ENCODE data around the gene CNKSR1. TPM values are rescaled to one million over a fixed set of nuclear protein-coding genes. Genes with fewer than 3 reads are reported as not detected.
A peak's percentile ranks its signal among the peaks of the same experiment; 100 is the strongest.

The CNKSR1 gene
- total and polyA plus RNA-seq, 2 donors (not counting 1 experiment from before 2014, with no cell fraction given), result 3.7 to 5.8 TPM

- no peak within 1 kb of the TSS for H3K27ac ChIP-seq (ENCODE audit: low read length in 2 of 2)
- peak within 1 kb of the TSS; percentile 96 for H3K9ac ChIP-seq (ENCODE audit: low read length)
- no peaks in the 10 kb centered on the region for H4K20me1 ChIP-seq (ENCODE audit: control insufficient read depth, insufficient read depth, low read length, poor library complexity, severe bottlenecking)
- H3K4me3 ChIP-seq (ENCODE audit: control extremely low read depth in 1 of 5, extremely low read depth in 1 of 5, insufficient read depth in 1 of 5, low read depth in 2 of 5, low read length in 4 of 5), result peak within 1 kb of the TSS in 2 of 5 experiments; percentile 72 to 94
- POLR2A ChIA-PET, result no interaction called here
- H2AFZ ChIP-seq (ENCODE audit: insufficient read depth, low read depth, low read length, poor library complexity, severe bottlenecking), result peak within 1 kb of the TSS; percentile 94
- peaks cover 7 to 15% of the 10 kb centered on the region in 2 donors for H3K4me1 ChIP-seq (ENCODE audit: control insufficient read depth in 2 of 2, insufficient read depth in 2 of 2, low read length in 2 of 2)
- CTCF ChIA-PET, result interaction anchor here (1.0 to 1.3 kb wide), 4 partner anchors 9 to 164 kb away, joined by 3 to 4 read pairs (median 3); partner anchors contain the start of gene CEP85
- 96% methylated on average over 31 of the region's 34 CpGs for WGBS (ENCODE audit: insufficient coverage)
- H3K9me3 ChIP-seq (ENCODE audit: control extremely low read depth in 1 of 3, control insufficient read depth in 2 of 3, insufficient read depth in 1 of 3, low read length in 2 of 3), result no peaks in the 10 kb centered on the region
- TF ChIP-seq CTCF (IDR thresholded peaks at IDR 0.05), result no peak
- TF ChIP-seq EZH2 (IDR thresholded peaks at IDR 0.05; ENCODE audit: borderline replicate concordance, insufficient read depth, low read depth, low read length, poor library complexity, severe bottlenecking), result no peak
- Mint-ChIP-seq H3K27ac (no peak within 1 kb of the TSS), H3K27me3 (no peaks in the 10 kb centered on the region), H3K4me1 (peaks cover 15% of the 10 kb centered on the region), H3K4me3 (peak within 1 kb of the TSS; percentile 93), H3K9me3 (ENCODE audit: insufficient read depth) (no peaks in the 10 kb centered on the region)
- ATAC-seq (ENCODE audit: low read depth) (no peak), DNase-seq (no peak)
- H3K27me3 ChIP-seq (replicated peaks in 1 of 4; ENCODE audit: control extremely low read depth in 1 of 4, control insufficient read depth in 3 of 4, insufficient read depth in 4 of 4, low read length in 3 of 4), result no peaks in the 10 kb centered on the region
- peak within 1 kb of the TSS; percentile 95 for H3K4me2 ChIP-seq (replicated peaks; ENCODE audit: low read depth, low read length, poor library complexity, severe bottlenecking)
- H3K36me3 ChIP-seq (replicated peaks in 1 of 2; ENCODE audit: control extremely low read depth in 1 of 2, control insufficient read depth in 1 of 2, extremely low read depth in 1 of 2, insufficient read depth in 2 of 2, low read length in 1 of 2), result no peaks in the 10 kb centered on the region
- intact Hi-C loops (cut with micrococcal nuclease), result no loop called here
- peaks cover 14% of the 10 kb centered on the region for H3K79me2 ChIP-seq (ENCODE audit: control insufficient read depth, insufficient read depth, low read length)
Observed at GRCh38 chr1:26171084-26172072, 5.9 kb upstream of the CNKSR1 start, which contains the start of gene ZNF593OS. Gene ZNF593OS, minus strand, starts transcription at chr1:26171832. Its CDS starts 171 bp downstream, at chr1:26171661.

- H4K20me1 ChIP-seq (ENCODE audit: control insufficient read depth, insufficient read depth, low read length, poor library complexity, severe bottlenecking), result no peaks in the 10 kb centered on the region
- no peak overlapping the region for H3K27ac ChIP-seq (ENCODE audit: low read length in 2 of 2)
- Mint-ChIP-seq H3K4me3 (no peak overlapping the region), H3K4me1 (peaks cover 7% of the 10 kb centered on the region), H3K27ac (no peak overlapping the region), H3K27me3 (no peaks in the 10 kb centered on the region), H3K9me3 (ENCODE audit: insufficient read depth) (no peaks in the 10 kb centered on the region)
- H2AFZ ChIP-seq (ENCODE audit: insufficient read depth, low read depth, low read length, poor library complexity, severe bottlenecking), result no peak overlapping the region
- peaks cover 6 to 8% of the 10 kb centered on the region in 2 donors for H3K4me1 ChIP-seq (ENCODE audit: control insufficient read depth in 2 of 2, insufficient read depth in 2 of 2, low read length in 2 of 2)
- no peak overlapping the region for H3K4me3 ChIP-seq (ENCODE audit: control extremely low read depth in 1 of 5, extremely low read depth in 1 of 5, insufficient read depth in 1 of 5, low read depth in 2 of 5, low read length in 4 of 5)
- intact Hi-C loops (cut with micrococcal nuclease), result no loop called here
- no peak for DNase-seq
- POLR2A ChIA-PET, result no interaction called here
- no peak overlapping the region for H3K9ac ChIP-seq (ENCODE audit: low read length)
- 100% methylated on average over 3 of the region's 8 CpGs for WGBS (ENCODE audit: insufficient coverage)
- no peaks in the 10 kb centered on the region for H3K9me3 ChIP-seq (ENCODE audit: control extremely low read depth in 1 of 3, control insufficient read depth in 2 of 3, insufficient read depth in 1 of 3, low read length in 2 of 3)
- H3K27me3 ChIP-seq (replicated peaks in 1 of 4; ENCODE audit: control extremely low read depth in 1 of 4, control insufficient read depth in 3 of 4, insufficient read depth in 4 of 4, low read length in 3 of 4), result no peaks in the 10 kb centered on the region
- H3K79me2 ChIP-seq (ENCODE audit: control insufficient read depth, insufficient read depth, low read length), result peaks cover 8% of the 10 kb centered on the region
- H3K36me3 ChIP-seq (replicated peaks in 1 of 2; ENCODE audit: control extremely low read depth in 1 of 2, control insufficient read depth in 1 of 2, extremely low read depth in 1 of 2, insufficient read depth in 2 of 2, low read length in 1 of 2), result no peaks in the 10 kb centered on the region
- ATAC-seq (ENCODE audit: low read depth), result no peak
- no peak for TF ChIP-seq EZH2 (IDR thresholded peaks at IDR 0.05; ENCODE audit: borderline replicate concordance, insufficient read depth, low read depth, low read length, poor library complexity, severe bottlenecking)
- no peak for TF ChIP-seq CTCF (IDR thresholded peaks at IDR 0.05)
- no peak overlapping the region for H3K4me2 ChIP-seq (replicated peaks; ENCODE audit: low read depth, low read length, poor library complexity, severe bottlenecking)
- CTCF ChIA-PET, result interaction anchor here (2.1 to 4.1 kb wide), 2 partner anchors 59 to 242 kb away, joined by 5 to 12 read pairs; partner anchors contain the start of gene CEP85
Observed at GRCh38 chr1:26175346-26175745, 1.9 kb upstream of the CNKSR1 start.

Data from B cell (primary cell).